Choroid plexus epithelial cell (primary cell): Measurements from ENCODE around the gene CDC5L.

Source experiments
- DNase-seq: peaks from one replicate; pipeline ENCODE4 v3.0.0-alpha.2; 2010; ENCODE audit warnings: low read depth
- H3K4me3 ChIP-seq: 2 replicates; pipeline ENCODE4 v1.5.1; 2011; ENCODE audit warnings: low read depth, mild to moderate bottlenecking, control low read depth, low read length, moderate library complexity
- TF ChIP-seq, protein P1 (sequence below): conservative IDR thresholded peaks from 2 replicates; pipeline ENCODE4 v1.5.1; 2011; ENCODE audit warnings: low read depth, mild to moderate bottlenecking, control low read depth, inconsistent platforms, low read length, moderate library complexity

The CDC5L gene

DNA sequence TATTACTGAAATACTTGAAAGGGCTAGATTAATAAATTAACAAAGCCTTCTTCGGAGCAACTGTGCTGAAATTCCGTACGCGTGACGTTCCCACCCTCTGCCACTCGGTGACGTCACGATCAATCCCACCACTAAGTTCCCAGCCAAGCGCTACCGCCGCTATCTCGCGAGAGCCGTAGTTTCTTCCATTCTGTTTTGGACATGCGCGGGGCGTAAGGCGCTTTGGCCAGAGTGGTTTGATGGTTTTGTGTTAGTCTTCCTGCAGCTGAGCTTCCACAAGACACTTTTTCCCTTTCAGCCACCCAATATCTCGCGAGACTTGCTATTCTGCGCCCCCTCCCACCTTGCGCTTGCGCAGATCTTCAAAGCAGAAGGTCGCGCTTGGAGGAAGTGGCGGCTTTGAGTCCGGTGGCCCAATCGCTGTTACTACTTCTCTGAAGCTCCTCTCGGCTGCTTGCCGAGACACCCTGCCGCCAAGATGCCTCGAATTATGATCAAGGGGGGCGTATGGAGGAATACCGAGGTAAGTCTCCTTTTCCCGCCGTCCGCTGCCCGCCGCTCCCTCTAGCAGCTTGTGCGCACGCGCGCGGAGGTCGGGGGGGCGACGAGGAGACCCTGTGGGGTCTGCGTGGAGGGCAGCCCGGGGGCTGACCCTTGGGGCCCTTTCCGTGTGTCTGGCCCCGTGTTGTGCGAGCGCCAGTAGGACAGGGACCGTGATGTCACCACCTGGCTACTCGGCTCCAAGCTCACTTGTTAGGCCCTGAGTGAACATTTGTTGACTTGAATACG lies at the start of gene CDC5L:
CDC5L (plus strand) TSS at position 361 of the 789 bp plus-strand sequence; CDS start at position 479, 118 bp downstream.
- TF ChIP-seq, protein P1, sequence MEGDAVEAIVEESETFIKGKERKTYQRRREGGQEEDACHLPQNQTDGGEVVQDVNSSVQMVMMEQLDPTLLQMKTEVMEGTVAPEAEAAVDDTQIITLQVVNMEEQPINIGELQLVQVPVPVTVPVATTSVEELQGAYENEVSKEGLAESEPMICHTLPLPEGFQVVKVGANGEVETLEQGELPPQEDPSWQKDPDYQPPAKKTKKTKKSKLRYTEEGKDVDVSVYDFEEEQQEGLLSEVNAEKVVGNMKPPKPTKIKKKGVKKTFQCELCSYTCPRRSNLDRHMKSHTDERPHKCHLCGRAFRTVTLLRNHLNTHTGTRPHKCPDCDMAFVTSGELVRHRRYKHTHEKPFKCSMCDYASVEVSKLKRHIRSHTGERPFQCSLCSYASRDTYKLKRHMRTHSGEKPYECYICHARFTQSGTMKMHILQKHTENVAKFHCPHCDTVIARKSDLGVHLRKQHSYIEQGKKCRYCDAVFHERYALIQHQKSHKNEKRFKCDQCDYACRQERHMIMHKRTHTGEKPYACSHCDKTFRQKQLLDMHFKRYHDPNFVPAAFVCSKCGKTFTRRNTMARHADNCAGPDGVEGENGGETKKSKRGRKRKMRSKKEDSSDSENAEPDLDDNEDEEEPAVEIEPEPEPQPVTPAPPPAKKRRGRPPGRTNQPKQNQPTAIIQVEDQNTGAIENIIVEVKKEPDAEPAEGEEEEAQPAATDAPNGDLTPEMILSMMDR: no peak
- DNase-seq: peak; percentile 99
- peak within 1 kb of the TSS; percentile 86 for H3K4me3 ChIP-seq

DNA sequence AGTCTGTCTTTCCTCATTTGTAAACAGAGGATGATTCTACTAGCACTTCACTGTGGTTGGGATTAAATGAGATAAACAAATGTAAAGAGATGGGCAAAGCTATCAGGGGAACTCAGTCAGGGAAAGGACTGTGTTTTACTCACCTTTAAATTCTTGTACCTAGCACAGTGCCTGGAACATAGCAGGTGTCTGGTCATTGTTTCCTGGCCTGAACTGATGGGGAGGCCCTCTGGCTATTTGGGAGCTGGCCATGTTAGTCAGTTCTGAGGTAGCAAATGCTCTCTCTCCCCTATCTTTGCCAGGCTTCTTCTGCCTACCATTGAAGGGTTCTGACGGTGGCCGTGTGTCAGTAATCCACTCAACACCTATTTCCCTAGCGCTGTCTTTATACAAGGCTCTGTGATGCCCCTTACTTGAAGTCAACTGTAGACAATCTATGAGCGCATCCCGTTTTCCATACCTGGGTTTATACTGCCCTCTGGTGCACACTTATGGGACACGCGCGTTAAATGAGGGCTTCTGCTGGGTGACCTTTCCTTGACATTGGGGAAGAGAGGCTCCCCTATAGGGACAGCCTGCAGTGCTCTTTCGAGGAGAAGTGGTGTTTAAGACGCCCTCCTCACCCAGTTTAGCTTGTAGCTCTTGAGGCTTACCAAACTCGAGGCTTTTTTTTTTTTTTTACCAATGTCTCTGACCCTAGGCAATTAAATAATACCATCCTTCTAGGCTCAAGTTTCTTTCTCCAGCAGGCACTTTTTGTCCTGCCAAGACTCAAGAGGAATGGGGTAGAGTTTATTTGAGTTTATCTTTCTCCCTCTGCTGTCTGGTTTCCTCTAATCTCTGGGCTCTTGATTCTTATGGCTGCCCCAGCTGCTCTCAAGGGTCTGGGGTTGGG lies 49.0 kb upstream of the CDC5L start:
- H3K4me3 ChIP-seq: no peak overlapping the region
- TF ChIP-seq, protein P1: peak; percentile 84
- peak; percentile 73 for DNase-seq

DNA sequence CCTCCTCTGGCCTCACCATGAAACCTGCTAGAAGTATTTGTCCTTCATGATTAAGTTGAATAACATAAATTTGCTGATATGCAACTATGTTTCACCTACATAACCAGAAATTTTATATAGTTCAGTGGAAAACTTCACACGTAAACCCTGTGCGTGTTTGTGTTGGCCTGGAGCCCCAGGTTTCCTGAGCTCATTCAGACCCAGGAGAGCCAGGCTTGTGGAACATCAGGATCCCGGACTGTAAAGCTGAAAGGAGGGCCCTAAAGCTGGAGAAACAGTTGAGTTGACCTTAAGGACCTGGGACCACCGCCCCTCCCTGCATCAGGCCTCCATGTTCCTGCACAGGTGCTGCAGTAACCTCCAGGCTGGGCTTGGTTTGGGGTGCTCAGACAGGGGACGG lies 48.2 kb upstream of the CDC5L start:
- no peak overlapping the region for H3K4me3 ChIP-seq
- DNase-seq: no peak

GRCh38 chr6:44339763-44340625 lies 47.5 kb upstream of the CDC5L start:
- peak; percentile 69 for DNase-seq
- TF ChIP-seq, protein P1: no peak
- no peak overlapping the region for H3K4me3 ChIP-seq

More for the DNA sequence above, 48.2 kb upstream of the CDC5L start:
- TF ChIP-seq, protein P1: no peak

GRCh38 chr6:44341095-44341890 lies 46.2 kb upstream of the CDC5L start:
- no peak for DNase-seq
- TF ChIP-seq, protein P1: no peak
- H3K4me3 ChIP-seq: no peak overlapping the region

DNA sequence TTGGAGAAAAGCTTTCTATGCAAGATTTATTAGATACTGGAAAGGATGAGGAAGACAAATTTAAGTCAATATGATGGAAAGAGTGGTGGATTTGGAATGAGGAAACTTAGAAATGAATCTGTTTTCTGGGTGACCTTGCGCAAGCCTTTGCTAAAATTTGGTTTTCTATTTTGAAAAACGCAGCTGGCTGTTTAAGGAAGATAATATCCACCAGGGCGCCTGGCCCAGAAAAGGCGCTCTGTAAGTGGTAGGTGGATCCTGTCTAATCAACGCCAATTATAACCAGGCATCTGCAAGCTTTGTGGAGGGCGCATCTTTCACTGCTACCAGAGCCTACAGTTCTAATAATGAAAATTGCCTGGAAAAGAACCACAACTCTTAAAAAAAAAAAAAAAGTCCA lies 45.5 kb upstream of the CDC5L start:
- H3K4me3 ChIP-seq: no peak overlapping the region
- TF ChIP-seq, protein P1: no peak
- DNase-seq: no peak
